ENCODE measurements around the gene PCDHA4. TPM values are rescaled to one million over a fixed set of nuclear protein-coding genes. Genes with fewer than 3 reads are reported as not detected.

PCDHA4 gene
- total RNA-seq, 1 experiment from 2014 or later, result 0.40 TPM

DNA sequence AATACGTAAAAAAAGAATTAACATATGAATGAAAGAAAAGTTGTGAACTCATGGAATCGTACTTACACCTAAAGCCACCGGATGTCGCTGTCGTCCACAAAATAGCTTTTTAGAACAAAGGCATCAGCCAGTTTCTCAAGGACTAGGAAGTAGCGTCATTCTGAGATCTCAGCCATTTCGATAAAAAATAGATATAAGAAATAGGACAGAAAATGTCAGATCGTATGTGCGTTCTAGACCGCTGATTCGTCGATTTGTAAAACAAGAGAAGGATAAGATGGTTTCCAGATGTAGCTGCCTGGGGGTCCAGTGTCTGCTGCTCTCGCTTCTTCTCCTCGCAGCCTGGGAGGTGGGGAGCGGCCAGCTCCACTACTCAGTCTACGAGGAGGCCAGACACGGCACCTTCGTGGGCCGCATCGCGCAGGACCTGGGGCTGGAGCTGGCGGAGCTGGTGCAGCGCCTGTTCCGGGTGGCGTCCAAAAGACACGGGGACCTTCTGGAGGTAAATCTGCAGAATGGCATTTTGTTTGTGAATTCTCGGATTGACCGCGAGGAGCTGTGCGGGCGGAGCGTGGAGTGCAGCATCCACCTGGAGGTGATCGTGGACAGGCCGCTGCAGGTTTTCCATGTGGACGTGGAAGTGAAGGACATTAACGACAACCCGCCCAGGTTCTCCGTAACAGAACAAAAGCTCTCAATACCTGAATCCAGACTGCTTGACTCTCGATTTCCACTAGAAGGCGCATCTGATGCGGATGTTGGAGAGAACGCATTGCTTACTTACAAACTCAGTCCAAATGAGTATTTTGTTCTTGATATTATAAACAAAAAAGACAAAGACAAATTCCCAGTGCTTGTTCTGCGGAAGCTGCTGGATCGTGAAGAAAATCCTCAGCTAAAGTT lies 49.2 kb downstream of the PCDHA4 start, which contains the start of gene PCDHA10:
PCDHA10 (plus strand) TSS at position 126 of the 903 bp plus-strand sequence; CDS start at position 278, 152 bp downstream.
- DNase-seq (ENCODE audit: low read depth), result peak; percentile 11

DNA sequence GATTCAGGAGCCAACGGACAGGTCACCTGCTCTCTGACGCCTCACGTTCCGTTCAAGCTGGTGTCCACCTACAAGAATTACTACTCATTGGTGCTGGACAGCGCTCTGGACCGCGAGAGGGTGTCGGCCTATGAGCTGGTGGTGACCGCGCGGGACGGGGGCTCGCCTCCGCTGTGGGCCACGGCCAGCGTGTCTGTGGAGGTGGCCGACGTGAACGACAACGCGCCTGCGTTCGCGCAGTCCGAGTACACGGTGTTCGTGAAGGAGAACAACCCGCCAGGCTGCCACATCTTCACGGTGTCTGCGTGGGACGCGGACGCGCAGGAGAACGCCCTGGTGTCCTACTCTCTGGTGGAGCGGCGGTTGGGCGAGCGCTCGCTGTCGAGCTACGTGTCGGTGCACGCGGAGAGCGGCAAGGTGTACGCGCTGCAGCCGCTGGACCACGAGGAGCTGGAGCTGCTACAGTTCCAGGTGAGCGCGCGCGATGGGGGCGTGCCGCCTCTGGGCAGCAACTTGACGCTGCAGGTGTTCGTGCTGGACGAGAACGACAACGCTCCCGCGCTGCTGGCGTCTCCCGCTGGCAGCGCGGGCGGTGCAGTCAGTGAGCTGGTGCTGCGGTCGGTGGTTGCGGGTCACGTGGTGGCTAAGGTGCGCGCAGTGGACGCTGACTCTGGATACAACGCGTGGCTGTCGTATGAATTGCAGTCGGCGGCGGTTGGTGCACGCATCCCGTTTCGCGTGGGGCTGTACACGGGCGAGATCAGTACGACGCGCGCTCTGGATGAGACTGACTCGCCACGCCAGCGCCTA lies 50.5 kb downstream of the PCDHA4 start:
- no peak for DNase-seq (ENCODE audit: low read depth)

DNA sequence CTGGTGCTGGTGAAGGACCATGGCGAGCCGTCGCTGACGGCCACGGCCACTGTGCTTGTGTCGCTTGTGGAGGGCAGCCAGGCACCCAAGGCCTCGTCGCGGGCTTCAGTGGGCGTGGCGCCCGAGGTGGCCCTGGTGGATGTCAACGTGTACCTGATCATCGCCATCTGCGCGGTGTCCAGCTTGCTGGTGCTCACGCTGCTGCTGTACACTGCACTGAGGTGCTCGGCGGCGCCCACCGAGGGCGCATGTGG lies 51.0 kb downstream of the PCDHA4 start:
- no peak for DNase-seq (ENCODE audit: low read depth)

DNA sequence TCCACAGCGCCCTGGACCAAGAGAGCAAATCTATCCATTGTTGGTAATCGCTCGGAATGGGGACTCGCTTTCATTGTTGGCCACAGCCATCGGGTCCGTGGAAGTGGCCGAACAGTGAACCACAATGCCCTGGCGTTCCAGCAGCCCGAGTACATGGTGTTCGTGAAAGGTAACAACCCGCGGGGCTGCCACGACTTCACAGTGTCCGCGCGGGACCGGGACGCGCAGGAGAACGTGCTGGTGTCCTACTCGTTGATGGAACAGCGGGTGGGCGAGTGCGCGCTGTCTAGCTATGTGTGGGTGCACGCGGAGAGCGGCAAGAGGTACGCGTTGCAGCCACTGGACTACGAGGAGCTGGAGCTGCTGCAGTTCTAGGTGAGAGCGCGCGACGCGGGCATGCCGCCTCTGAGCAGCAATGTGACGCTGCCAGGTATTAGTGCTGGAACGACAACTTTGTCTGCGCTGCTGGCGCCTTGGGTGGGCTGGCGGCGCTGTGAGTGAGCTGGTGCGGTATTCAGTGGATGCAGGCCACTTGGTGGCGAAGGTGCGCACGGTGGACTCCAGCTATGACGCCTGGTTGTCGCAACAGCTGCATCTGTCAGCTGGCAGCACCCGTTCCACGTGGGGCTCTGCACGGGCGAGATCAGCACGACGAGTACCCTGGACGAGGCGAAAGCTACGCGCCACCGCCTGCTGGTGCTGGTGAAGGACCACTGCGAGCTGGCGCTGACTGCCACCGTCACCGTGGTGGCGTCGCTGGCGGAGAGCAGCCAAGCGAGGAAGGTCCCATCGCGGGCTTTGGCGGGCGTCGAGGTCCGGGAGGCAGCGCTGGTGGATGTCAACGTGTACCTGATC lies 55.8 kb downstream of the PCDHA4 start:
- no peak for DNase-seq (ENCODE audit: low read depth)

Other genes with a start within 250 kb of the PCDHA4 start
- gene SRA1, start 249.6 kb upstream of the PCDHA4 start, total RNA-seq (2014; rRNA removed), result 44.2 and 47.4 TPM in 2 replicates
- gene APBB3, start 242.5 kb upstream of the PCDHA4 start, total RNA-seq (2014; rRNA removed), result 17.2 and 19.4 TPM in 2 replicates
- 51.0 and 56.2 TPM in 2 replicates for gene SLC35A4, start 242.2 kb upstream of the PCDHA4 start, total RNA-seq (2014; rRNA removed)
- gene CD14, start 173.9 kb upstream of the PCDHA4 start, total RNA-seq (2014; rRNA removed), result 0.96 and 1.1 TPM in 2 replicates
- gene TMCO6, start 167.6 kb upstream of the PCDHA4 start, total RNA-seq (2014; rRNA removed), result 42.8 and 43.0 TPM in 2 replicates
- 44.0 and 48.5 TPM in 2 replicates for gene NDUFA2, start 159.4 kb upstream of the PCDHA4 start, total RNA-seq (2014; rRNA removed)
- gene IK, start 159.2 kb upstream of the PCDHA4 start, total RNA-seq (2014; rRNA removed), result 96.8 and 111 TPM in 2 replicates
- 27.1 and 28.9 TPM in 2 replicates for gene WDR55, start 142.2 kb upstream of the PCDHA4 start, total RNA-seq (2014; rRNA removed)
- 0.52 and 1.3 TPM in 2 replicates for gene DND1, start 133.5 kb upstream of the PCDHA4 start, total RNA-seq (2014; rRNA removed)
- 98.9 and 103 TPM in 2 replicates for gene HARS1, start 115.7 kb upstream of the PCDHA4 start, total RNA-seq (2014; rRNA removed)
- 39.2 and 41.6 TPM in 2 replicates for gene HARS2, start 115.6 kb upstream of the PCDHA4 start, total RNA-seq (2014; rRNA removed)
- 45.2 and 45.7 TPM in 2 replicates for gene ZMAT2, start 106.6 kb upstream of the PCDHA4 start, total RNA-seq (2014; rRNA removed)
- gene PCDHA1, start 20.9 kb upstream of the PCDHA4 start, total RNA-seq (2014; rRNA removed), result 0.06 TPM in 2 replicates
- gene PCDHA2, start 12.2 kb upstream of the PCDHA4 start, total RNA-seq (2014; rRNA removed), result not detected in 2 replicates
- gene PCDHA3, start 6.0 kb upstream of the PCDHA4 start, total RNA-seq (2014; rRNA removed), result under 0.01 and 0.06 TPM in 2 replicates
- not detected in 2 replicates for gene PCDHA5, start 14.5 kb downstream of the PCDHA4 start, total RNA-seq (2014; rRNA removed)
- gene PCDHA6, start 20.9 kb downstream of the PCDHA4 start, total RNA-seq (2014; rRNA removed), result not detected in 2 replicates
- gene PCDHA7, start 27.2 kb downstream of the PCDHA4 start, total RNA-seq (2014; rRNA removed), result 0.11 and 0.19 TPM in 2 replicates
- gene PCDHA8, start 34.1 kb downstream of the PCDHA4 start, total RNA-seq (2014; rRNA removed), result not detected in 2 replicates
- 0.06 TPM in 1 of 2 replicates, not detected in the other for gene PCDHA9, start 41.3 kb downstream of the PCDHA4 start, total RNA-seq (2014; rRNA removed)
- not detected in 2 replicates for gene PCDHA10, start 48.8 kb downstream of the PCDHA4 start, total RNA-seq (2014; rRNA removed)
- gene PCDHA11, start 61.9 kb downstream of the PCDHA4 start, total RNA-seq (2014; rRNA removed), result 0.11 TPM in 1 of 2 replicates, not detected in the other
- gene PCDHA12, start 68.2 kb downstream of the PCDHA4 start, total RNA-seq (2014; rRNA removed), result not detected in 2 replicates
- gene PCDHA13, start 75.1 kb downstream of the PCDHA4 start, total RNA-seq (2014; rRNA removed), result not detected in 2 replicates
- not detected in 2 replicates for gene PCDHAC1, start 119.2 kb downstream of the PCDHA4 start, total RNA-seq (2014; rRNA removed)
- gene PCDHAC2, start 159.4 kb downstream of the PCDHA4 start, total RNA-seq (2014; rRNA removed), result 0.06 and 0.23 TPM in 2 replicates
- gene PCDHB1, start 244.3 kb downstream of the PCDHA4 start, total RNA-seq (2014; rRNA removed), result not detected in 2 replicates

Data from LHCN-M2 (cell line).